ENCODE measurements around the gene ELF3. TPM values are rescaled to one million over a fixed set of nuclear protein-coding genes. Genes with fewer than 3 reads are reported as not detected.
"Not testable (repeated sequence)": the region's sequence is repeated elsewhere in the genome, so short reads cannot be mapped to it uniquely, and the experiment has no call there.

ELF3 gene
- total RNA-seq, 1 donor from 2014 or later = 0.39 TPM

DNA sequence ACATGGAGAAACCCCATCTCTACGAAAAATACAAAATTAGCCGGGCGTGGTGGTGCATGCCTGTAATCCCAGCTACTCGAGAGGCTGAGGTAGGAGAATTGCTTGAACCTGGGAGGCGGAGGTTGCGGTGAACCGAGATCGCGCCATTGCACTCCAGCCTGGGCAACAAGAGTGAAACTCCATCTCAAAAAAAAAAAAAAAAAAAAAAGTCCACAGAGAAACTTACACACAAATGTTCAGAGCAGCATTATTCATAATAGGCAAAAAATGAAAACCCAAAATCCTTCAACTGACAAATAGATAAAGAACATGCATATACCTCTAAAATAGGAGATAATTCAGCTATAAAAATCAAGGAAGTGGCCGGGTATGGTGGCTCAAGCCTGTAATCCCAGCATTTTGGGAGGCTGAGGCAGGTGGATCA, 54.5 kb downstream of the ELF3 start:
- intact Hi-C loops (cut with micrococcal nuclease) = not testable (repeated sequence)

Other genes starting within 250 kb of the ELF3 start
- 62.8 and 67.4 TPM in 2 replicates for gene IPO9, start 181.4 kb upstream of the ELF3 start, total RNA-seq
- 0.50 and 1.4 TPM in 2 replicates for gene SHISA4, start 121.7 kb upstream of the ELF3 start, total RNA-seq
- not detected in 2 replicates for gene LMOD1, start 64.0 kb upstream of the ELF3 start, total RNA-seq
- 63.0 and 67.4 TPM in 2 replicates for gene TIMM17A, start 55.1 kb upstream of the ELF3 start, total RNA-seq
- gene RNPEP, start 27.9 kb upstream of the ELF3 start, total RNA-seq = 32.5 and 33.2 TPM in 2 replicates
- not detected in 2 replicates for gene GPR37L1, start 112.3 kb downstream of the ELF3 start, total RNA-seq
- 59.6 and 62.9 TPM in 2 replicates for gene ARL8A, start 134.2 kb downstream of the ELF3 start, total RNA-seq
- 303 and 306 TPM in 2 replicates for gene PTPN7, start 150.0 kb downstream of the ELF3 start, total RNA-seq
- 0.39 and 0.43 TPM in 2 replicates for gene LGR6, start 183.2 kb downstream of the ELF3 start, total RNA-seq

Data from T-helper 2 cell treated with Interferon-gamma antibody and Interleukin-4, amounts not matched to agents 100 ng/mL and 5 ng/mL, for 36 hours (primary cell).